Measurements from ENCODE around the gene MAP2.

DNA sequence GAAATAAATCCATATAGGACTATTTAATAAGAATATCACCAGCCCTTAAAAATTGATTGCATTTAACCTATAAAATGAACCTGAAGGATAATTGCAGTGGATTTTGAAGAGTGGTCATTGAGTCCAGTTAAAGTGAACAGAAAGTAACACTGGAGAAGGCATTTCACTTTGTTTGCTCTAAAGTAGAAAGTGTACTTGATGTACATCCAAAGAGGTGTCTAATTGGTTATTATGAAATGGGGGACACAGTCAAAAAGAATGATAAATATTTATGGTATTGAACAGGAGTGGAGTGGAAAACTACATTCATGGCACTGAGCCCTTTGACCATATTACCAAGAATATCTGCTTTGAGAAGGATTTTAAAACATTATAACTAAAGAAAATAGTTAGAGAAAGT is 28.2 kb upstream of the MAP2 start:
- TF ChIP-seq, protein P1, sequence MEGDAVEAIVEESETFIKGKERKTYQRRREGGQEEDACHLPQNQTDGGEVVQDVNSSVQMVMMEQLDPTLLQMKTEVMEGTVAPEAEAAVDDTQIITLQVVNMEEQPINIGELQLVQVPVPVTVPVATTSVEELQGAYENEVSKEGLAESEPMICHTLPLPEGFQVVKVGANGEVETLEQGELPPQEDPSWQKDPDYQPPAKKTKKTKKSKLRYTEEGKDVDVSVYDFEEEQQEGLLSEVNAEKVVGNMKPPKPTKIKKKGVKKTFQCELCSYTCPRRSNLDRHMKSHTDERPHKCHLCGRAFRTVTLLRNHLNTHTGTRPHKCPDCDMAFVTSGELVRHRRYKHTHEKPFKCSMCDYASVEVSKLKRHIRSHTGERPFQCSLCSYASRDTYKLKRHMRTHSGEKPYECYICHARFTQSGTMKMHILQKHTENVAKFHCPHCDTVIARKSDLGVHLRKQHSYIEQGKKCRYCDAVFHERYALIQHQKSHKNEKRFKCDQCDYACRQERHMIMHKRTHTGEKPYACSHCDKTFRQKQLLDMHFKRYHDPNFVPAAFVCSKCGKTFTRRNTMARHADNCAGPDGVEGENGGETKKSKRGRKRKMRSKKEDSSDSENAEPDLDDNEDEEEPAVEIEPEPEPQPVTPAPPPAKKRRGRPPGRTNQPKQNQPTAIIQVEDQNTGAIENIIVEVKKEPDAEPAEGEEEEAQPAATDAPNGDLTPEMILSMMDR (IDR thresholded peaks at IDR 0.05), result no peak
- TF ChIP-seq POLR2A (IDR thresholded peaks at IDR 0.05), result no peak
